ENCODE measurements around the gene TAS2R38. TPM values are rescaled to one million over a fixed set of nuclear protein-coding genes. Genes with fewer than 3 reads are reported as not detected.
"Not testable (repeated sequence)": the region's sequence is repeated elsewhere in the genome, so short reads cannot be mapped to it uniquely, and the experiment has no call there.

TAS2R38 gene
- total RNA-seq, 1 experiment from 2014 or later = not detected

DNA sequence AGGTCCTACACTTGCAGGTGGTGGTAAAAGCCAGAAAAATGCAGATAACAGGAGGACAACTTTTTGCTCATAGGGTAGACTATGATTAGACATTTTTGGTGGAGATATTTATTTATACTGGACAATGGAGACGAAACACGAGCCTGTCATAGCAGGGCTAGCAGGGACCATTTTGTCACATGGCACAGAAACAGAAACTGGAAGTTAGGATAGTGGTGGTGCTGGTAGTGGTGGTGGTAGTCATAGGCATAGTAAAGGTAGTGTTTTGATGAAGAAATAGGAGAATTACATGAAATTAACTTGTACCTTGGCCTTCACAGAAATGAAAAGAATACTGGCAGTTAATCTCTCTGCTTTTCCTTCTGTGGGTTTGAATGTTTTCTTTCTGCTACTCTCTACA is 13.3 kb upstream of the TAS2R38 start:
- Histone ChIP-seq H3K4me2 (ENCODE audit: insufficient read depth, insufficient read length, low read length) (no peak overlapping the region), H2AFZ (ENCODE audit: low read length) (no peak overlapping the region), H3K79me1 (ENCODE audit: insufficient read depth, low read depth, low read length, poor library complexity, severe bottlenecking) (no peaks in the 10 kb centered on the region), H3K14ac (ENCODE audit: insufficient read depth, low read length) (no peak overlapping the region), H2BK15ac (ENCODE audit: low read depth, low read length) (no peak overlapping the region), H2BK5ac (ENCODE audit: insufficient read length, low read length) (no peak overlapping the region), H4K5ac (ENCODE audit: insufficient read length, low read depth, low read length) (no peak overlapping the region), H3K9ac (ENCODE audit: extremely low read depth, insufficient read length, low read length) (no peak overlapping the region), H3K4ac (ENCODE audit: low read depth, low read length) (no peak overlapping the region), H3K27me3 (ENCODE audit: insufficient read depth, low read length) (no peaks in the 10 kb centered on the region), H3K4me1 (ENCODE audit: insufficient read depth, low read length) (no peaks in the 10 kb centered on the region), H3K9me3 (ENCODE audit: control insufficient read depth, low read depth, low read length) (no peaks in the 10 kb centered on the region), H2AK5ac (ENCODE audit: insufficient read length, low read length) (no peak overlapping the region), H3K18ac (ENCODE audit: insufficient read length, low read depth, low read length) (no peak overlapping the region), H3K79me2 (ENCODE audit: insufficient read depth, low read length) (no peaks in the 10 kb centered on the region), H3K23ac (ENCODE audit: insufficient read length, low read depth, low read length) (no peak overlapping the region), H4K20me1 (ENCODE audit: control insufficient read depth, insufficient read depth, insufficient read length) (no peaks in the 10 kb centered on the region), H4K8ac (replicated peaks; ENCODE audit: insufficient read length, low read depth, low read length) (no peak overlapping the region), H2BK20ac (ENCODE audit: low read depth, low read length, poor library complexity, severe bottlenecking) (no peak overlapping the region), H2BK12ac (ENCODE audit: insufficient read length, low read depth, low read length) (no peak overlapping the region), H4K91ac (ENCODE audit: insufficient read length, low read depth, low read length) (no peak overlapping the region), H3K23me2 (ENCODE audit: insufficient read length, low read depth, low read length, poor library complexity, severe bottlenecking) (no peaks in the 10 kb centered on the region), H3K56ac (ENCODE audit: insufficient read length, low read depth, low read length) (no peak overlapping the region), H3K27ac (ENCODE audit: insufficient read length, low read depth, low read length) (no peak overlapping the region), H3T11ph (ENCODE audit: low read length) (no peak overlapping the region), H2BK120ac (ENCODE audit: low read depth, low read length, poor library complexity, severe bottlenecking) (no peak overlapping the region)
- Mint-ChIP-seq H3K27ac (no peak overlapping the region), H3K27me3 (ENCODE audit: low read depth) (peaks cover 3% of the 10 kb centered on the region; the same call in 1 of the 2 replicates), H3K4me3 (no peak overlapping the region), H3K36me3 (ENCODE audit: insufficient read depth in 1 of 3, low read depth in 3 of 3) (peaks cover 0 to 11% (median 3%) of the 10 kb centered on the region in 3 experiments; a peak in 2 of 7 replicates), H3K9me3 (peaks cover 2 to 8% of the 10 kb centered on the region in 2 experiments; a peak in 2 of 5 replicates), H3K4me1 (0 out of 4 replicates have a peak, but pooled peaks cover 0 to 5% of the 10 kb centered on the region in 2 experiments)
- TF ChIP-seq, protein P1, sequence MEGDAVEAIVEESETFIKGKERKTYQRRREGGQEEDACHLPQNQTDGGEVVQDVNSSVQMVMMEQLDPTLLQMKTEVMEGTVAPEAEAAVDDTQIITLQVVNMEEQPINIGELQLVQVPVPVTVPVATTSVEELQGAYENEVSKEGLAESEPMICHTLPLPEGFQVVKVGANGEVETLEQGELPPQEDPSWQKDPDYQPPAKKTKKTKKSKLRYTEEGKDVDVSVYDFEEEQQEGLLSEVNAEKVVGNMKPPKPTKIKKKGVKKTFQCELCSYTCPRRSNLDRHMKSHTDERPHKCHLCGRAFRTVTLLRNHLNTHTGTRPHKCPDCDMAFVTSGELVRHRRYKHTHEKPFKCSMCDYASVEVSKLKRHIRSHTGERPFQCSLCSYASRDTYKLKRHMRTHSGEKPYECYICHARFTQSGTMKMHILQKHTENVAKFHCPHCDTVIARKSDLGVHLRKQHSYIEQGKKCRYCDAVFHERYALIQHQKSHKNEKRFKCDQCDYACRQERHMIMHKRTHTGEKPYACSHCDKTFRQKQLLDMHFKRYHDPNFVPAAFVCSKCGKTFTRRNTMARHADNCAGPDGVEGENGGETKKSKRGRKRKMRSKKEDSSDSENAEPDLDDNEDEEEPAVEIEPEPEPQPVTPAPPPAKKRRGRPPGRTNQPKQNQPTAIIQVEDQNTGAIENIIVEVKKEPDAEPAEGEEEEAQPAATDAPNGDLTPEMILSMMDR (conservative IDR thresholded peaks at IDR 0.05) = no peak
- no CpG with 5 or more reads among the region's 2 CpGs for WGBS (ENCODE audit: extremely low coverage, insufficient read length, low lambda C conversion rate)
- no peak for DNase-seq

DNA sequence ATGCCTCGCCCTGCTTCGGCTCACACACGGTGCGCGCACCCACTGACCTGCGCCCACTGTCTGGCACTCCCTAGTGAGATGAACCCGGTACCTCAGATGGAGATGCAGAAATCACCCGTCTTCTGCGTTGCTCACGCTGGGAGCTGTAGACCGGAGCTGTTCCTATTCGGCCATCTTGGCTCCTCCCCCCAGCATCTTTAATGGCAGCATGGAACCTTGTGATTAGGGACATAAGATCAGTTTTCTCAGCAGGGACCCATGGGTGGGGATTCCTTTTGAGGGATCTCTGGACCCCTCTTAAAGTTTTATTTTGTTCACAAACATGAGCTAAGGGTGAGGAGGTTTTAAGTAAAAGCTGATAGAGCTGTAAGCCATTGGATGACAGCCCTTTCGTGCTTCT is 12.4 kb upstream of the TAS2R38 start:
- not testable (repeated sequence) for H2BK5ac ChIP-seq (ENCODE audit: insufficient read length, low read length); H2AK5ac ChIP-seq (ENCODE audit: insufficient read length, low read length); H3T11ph ChIP-seq (ENCODE audit: low read length); H2BK15ac ChIP-seq (ENCODE audit: low read depth, low read length); H3K27me3 Mint-ChIP-seq (ENCODE audit: low read depth); H4K20me1 ChIP-seq (ENCODE audit: control insufficient read depth, insufficient read depth, insufficient read length); H3K4ac ChIP-seq (ENCODE audit: low read depth, low read length); H3K27me3 ChIP-seq (ENCODE audit: insufficient read depth, low read length); H3K4me2 ChIP-seq (ENCODE audit: insufficient read depth, insufficient read length, low read length); H4K91ac ChIP-seq (ENCODE audit: insufficient read length, low read depth, low read length); H3K4me1 Mint-ChIP-seq; H3K79me1 ChIP-seq (ENCODE audit: insufficient read depth, low read depth, low read length, poor library complexity, severe bottlenecking); H2BK120ac ChIP-seq (ENCODE audit: low read depth, low read length, poor library complexity, severe bottlenecking); H3K4me1 ChIP-seq (ENCODE audit: insufficient read depth, low read length); H3K56ac ChIP-seq (ENCODE audit: insufficient read length, low read depth, low read length); H3K9ac ChIP-seq (ENCODE audit: extremely low read depth, insufficient read length, low read length); H3K23me2 ChIP-seq (ENCODE audit: insufficient read length, low read depth, low read length, poor library complexity, severe bottlenecking); H4K8ac ChIP-seq (replicated peaks; ENCODE audit: insufficient read length, low read depth, low read length); DNase-seq; H2BK12ac ChIP-seq (ENCODE audit: insufficient read length, low read depth, low read length); H3K14ac ChIP-seq (ENCODE audit: insufficient read depth, low read length); H2BK20ac ChIP-seq (ENCODE audit: low read depth, low read length, poor library complexity, severe bottlenecking); H3K23ac ChIP-seq (ENCODE audit: insufficient read length, low read depth, low read length); H3K9me3 ChIP-seq (ENCODE audit: control insufficient read depth, low read depth, low read length); H3K79me2 ChIP-seq (ENCODE audit: insufficient read depth, low read length); H3K27ac ChIP-seq (ENCODE audit: insufficient read length, low read depth, low read length); H3K9me3 Mint-ChIP-seq
- Mint-ChIP-seq H3K36me3 (ENCODE audit: insufficient read depth in 1 of 3, low read depth in 3 of 3) (peaks cover 0 to 11% (median 3%) of the 10 kb centered on the region in 3 experiments; a peak in 2 of 7 replicates), H3K4me3 (peak overlapping the region in 1 of 2 experiments; percentile 31; a peak in 2 of 5 replicates), H3K27ac (peak overlapping the region in 2 of 3 experiments; percentile 52 to 93; a peak in 3 of 7 replicates)
- no CpG with 5 or more reads among the region's 13 CpGs for WGBS (ENCODE audit: extremely low coverage, insufficient read length, low lambda C conversion rate)
- peak overlapping the region; percentile 90 for H2AFZ ChIP-seq (ENCODE audit: low read length)
- H4K5ac ChIP-seq (ENCODE audit: insufficient read length, low read depth, low read length) = peak overlapping the region; percentile 96
- H3K18ac ChIP-seq (ENCODE audit: insufficient read length, low read depth, low read length) = peak overlapping the region; percentile 75

Measured in H9 (cell line).